Adrenal gland (tissue), 12 donors: ENCODE results near the gene FLT1. TPM values are rescaled to one million over a fixed set of nuclear protein-coding genes. Genes with fewer than 3 reads are reported as not detected.

Experiments used
- DNase-seq, 7 donors: peaks; one replicate each; pipeline ENCODE4 v3.0.0-alpha.2; 2019 to 2020
- H3K27ac ChIP-seq, 5 donors: fragments of 200-600 bp; sonication (generic) in 4 of 5; 1 replicate in 3 of 5; 2 replicates in 2 of 5; pipeline versions ENCODE4 v1.5.1 to v1.8.0; 2016 to 2020; ENCODE audit warnings: mild to moderate bottlenecking in 1 of 5
- H3K27me3 ChIP-seq: fragments of 200-600 bp; 2 replicates; pipeline ENCODE4 v1.8.0; 2021
- H3K36me3 ChIP-seq, 2 donors: fragments of 200-600 bp; replicated peaks in 1 of 2; 1 replicate in 1 of 2; 2 replicates in 1 of 2; pipeline versions ENCODE4 v1.5.1 to v1.8.0; 2018 to 2022
- H3K4me1 ChIP-seq, 2 donors: fragments of 200-600 bp; replicated peaks in 1 of 2; 1 replicate in 1 of 2; 2 replicates in 1 of 2; pipeline versions ENCODE4 v1.5.1 to v1.8.0; 2018 to 2021
- H3K4me3 ChIP-seq, 4 donors: fragments of 200-600 bp; sonication (generic) in 3 of 4; one replicate each; pipeline ENCODE4 v1.5.1; 2016 to 2018
- H3K9me3 ChIP-seq, 3 donors: fragments of 200-600 bp; sonication (generic) in 1 of 3; replicated peaks in 1 of 3; 1 replicate in 2 of 3; 2 replicates in 1 of 3; pipeline versions ENCODE4 v1.5.1 to v1.8.0; 2016 to 2021
- CTCF ChIP-seq, 6 experiments: fragments of 450-650 bp in 4 of 6; fragments of 200-600 bp in 2 of 6; sonication (generic) in 1 of 6; IDR thresholded peaks; 1 replicate in 5 of 6; 2 replicates in 1 of 6; pipeline versions ENCODE4 v1.5.1 to v1.8.0; 2016 to 2021; ENCODE audit warnings: antibody characterized with exemption in 6 of 6, mild to moderate bottlenecking in 2 of 6, moderate library complexity in 1 of 6
- POLR2A ChIP-seq, 2 donors: fragments of 450-650 bp; IDR thresholded peaks; one replicate each; pipeline ENCODE4 v1.6.1; 2017; ENCODE audit warnings: antibody characterized with exemption in 2 of 2, mild to moderate bottlenecking in 2 of 2, moderate library complexity in 1 of 2
- WGBS, 4 donors: extraction: QIAGEN DNeasy Blood & Tissue Kit in 2 of 4; methylation state at CpG; one replicate each; pipeline versions ENCODE4 v1.1.5 to v1.1.7; 2013 to 2017; 5-methylcytosine and 5-hydroxymethylcytosine counted together
- intact Hi-C, 2 donors: fragments of 100-400 bp; cut with DNase I; formaldehyde crosslinking; loops; one replicate each; pipeline versions ENCODE4 v1.14.1 to v1.15.0; 2022 to 2023
- polyA plus RNA-seq, 3 donors: library from polyadenylated mRNA; stranded (reverse); fragments of 200-250 nt in 2 of 3; fragments of 350-450 nt in 1 of 3; fragmentation: Illumina TruSeq in 1 of 3; extraction: RNeasy Lipid Tissue Mini Kit (QIAGEN cat#74804) in 1 of 3; gene quantifications; one replicate each; pipeline ENCODE4 v1.2.3, GENCODE V29; 2013 to 2014
- total RNA-seq, 9 donors: library from RNA; depleted of rRNA in 4 of 9; stranded (reverse); fragments of >200 nt in 4 of 9; fragments of 120-200 nt in 1 of 9; fragmentation: NEBNext Ultra II Directional in 1 of 9; extraction: Animal tissue kit (Norgen Biotek cat#: 25700) in 1 of 9; gene quantifications; one replicate each; pipeline versions ENCODE4 v1.1.0 to v1.2.4, GENCODE V29; 2013 to 2023
- donor health status: healthy with polysubstance abuse.
- donor health status: Bipolar disorder and iron deficiency.
- donor health status: DM: yes; HTN: yes; CAD: no.
- donor health status: DM: no; HTN: no; CAD: no.
- donor health status: DM: no; HTN: no; CAD: no.
- donor health status: DM: yes; HTN: yes; CAD: no.

The FLT1 gene
- total and polyA plus RNA-seq, 12 donors = 2.7 to 55.9 (median 24.2) TPM

GRCh38 chr13:28505543-28506135, 10.7 kb upstream of the FLT1 start:
- Histone ChIP-seq H3K36me3 (no peaks in the 10 kb centered on the region), H3K9me3 (no peaks in the 10 kb centered on the region), H3K4me1 (no peaks in the 10 kb centered on the region), H3K4me3 (no peak overlapping the region), H3K27ac (peak overlapping the region in 1 of 5 donors; percentile 39), H3K27me3 (no peaks in the 10 kb centered on the region)
- DNase-seq = peak in 2 of 7 donors; percentile 13 to 22
- intact Hi-C loops = no loop called here
- 56 to 64% (median 59%) methylated on average over 6 to 7 of the region's 7 CpGs for WGBS, 4 donors
- peak in 1 of 6 experiments; percentile 9 for TF ChIP-seq CTCF (IDR thresholded peaks at IDR 0.05)
- no peak for TF ChIP-seq POLR2A (IDR thresholded peaks at IDR 0.05)

- TF ChIP-seq POLR2A (IDR thresholded peaks at IDR 0.05) = no peak
- no peak for TF ChIP-seq CTCF (IDR thresholded peaks at IDR 0.05)
- Histone ChIP-seq H3K4me1 (no peaks in the 10 kb centered on the region), H3K9me3 (no peaks in the 10 kb centered on the region), H3K27ac (no peak overlapping the region), H3K36me3 (no peaks in the 10 kb centered on the region), H3K27me3 (no peaks in the 10 kb centered on the region), H3K4me3 (no peak overlapping the region)
- DNase-seq = no peak
- intact Hi-C loops = no loop called here
- 68 to 81% (median 77%) methylated on average over 6 of the region's 6 CpGs for WGBS, 4 donors
Observed at GRCh38 chr13:28503182-28503967, 8.4 kb upstream of the FLT1 start.

- intact Hi-C loops = no loop called here
Observed at GRCh38 chr13:28501547-28501946, 6.6 kb upstream of the FLT1 start.

More at GRCh38 chr13:28501547-28501946, 6.6 kb upstream of the FLT1 start:
- H3K27ac ChIP-seq = peak overlapping the region in 1 of 5 donors; percentile 63
- no peak overlapping the region for H3K4me3 ChIP-seq
- peaks cover 6% of the 10 kb centered on the region for H3K27me3 ChIP-seq
- H3K9me3 ChIP-seq = no peaks in the 10 kb centered on the region
- no peaks in the 10 kb centered on the region for H3K36me3 ChIP-seq
- 83 to 88% (median 85%) methylated on average over 6 of the region's 6 CpGs for WGBS, 4 donors
- TF ChIP-seq CTCF (IDR thresholded peaks at IDR 0.05) = no peak
- no peak for TF ChIP-seq POLR2A (IDR thresholded peaks at IDR 0.05)
- no peaks in the 10 kb centered on the region for H3K4me1 ChIP-seq
- DNase-seq = peak in 3 of 7 donors; percentile 42 to 71 (median 59)
